Mesendoderm (in vitro differentiated cells): Measurements from ENCODE around the gene TEX264.

ENCODE experiments used
- DNase-seq: peaks from one replicate; pipeline ENCODE4 v3.0.0; 2013
- H2AK5ac ChIP-seq: 2 replicates; pipeline ENCODE4 v1.6.1; 2013; ENCODE audit warnings: low read length, inconsistent platforms
- H2BK120ac ChIP-seq: 2 replicates; pipeline ENCODE4 v1.6.1; 2013; ENCODE audit warnings: low read depth, mild to moderate bottlenecking, low read length, moderate library complexity, mixed read lengths
- H2BK15ac ChIP-seq: replicated peaks from 2 replicates; pipeline ENCODE4 v1.6.1; 2013; ENCODE audit warnings: low read depth, mild to moderate bottlenecking, moderate library complexity
- H2BK5ac ChIP-seq: 2 replicates; pipeline ENCODE4 v1.6.1; 2013; ENCODE audit warnings: low read length, inconsistent platforms
- H3K18ac ChIP-seq: 2 replicates; pipeline ENCODE4 v1.6.1; 2013; ENCODE audit warnings: mild to moderate bottlenecking, low read length, mixed read lengths
- H3K23ac ChIP-seq: one replicate; pipeline ENCODE4 v1.6.1; 2013; ENCODE audit warnings: low read length
- H3K27ac ChIP-seq: 2 replicates; pipeline ENCODE4 v1.5.1; 2013; ENCODE audit warnings: low read depth, mild to moderate bottlenecking, inconsistent platforms, low read length, moderate library complexity
- H3K27me3 ChIP-seq: 2 replicates; pipeline ENCODE4 v1.6.1; 2013; ENCODE audit warnings: low read length, control low read depth, mild to moderate bottlenecking, inconsistent platforms; ENCODE audit not compliant: insufficient read depth, poor library complexity
- H3K36me3 ChIP-seq: 2 replicates; pipeline ENCODE4 v1.6.1; 2013; ENCODE audit warnings: low read length, inconsistent platforms; ENCODE audit not compliant: control insufficient read depth, insufficient read depth
- H3K4ac ChIP-seq: one replicate; pipeline ENCODE4 v1.6.1; 2013; ENCODE audit warnings: low read depth, mild to moderate bottlenecking, low read length, moderate library complexity
- H3K4me1 ChIP-seq: 2 replicates; pipeline ENCODE4 v1.6.1; 2013; ENCODE audit warnings: low read depth, low read length, inconsistent platforms; ENCODE audit not compliant: control insufficient read depth
- H3K4me2 ChIP-seq: 2 replicates; pipeline ENCODE4 v1.6.1; 2013; ENCODE audit warnings: low read length
- H3K4me3 ChIP-seq: 2 replicates; pipeline ENCODE4 v1.5.1; 2013; ENCODE audit warnings: mild to moderate bottlenecking, low read length
- H3K56ac ChIP-seq: one replicate; pipeline ENCODE4 v1.6.1; 2013; ENCODE audit warnings: low read length
- H3K79me1 ChIP-seq: 2 replicates; pipeline ENCODE4 v1.6.1; 2013; ENCODE audit warnings: low read length, inconsistent platforms
- H3K79me2 ChIP-seq: 2 replicates; pipeline ENCODE4 v1.6.1; 2013; ENCODE audit warnings: mild to moderate bottlenecking, low read length; ENCODE audit not compliant: control insufficient read depth, insufficient read depth
- H3K9ac ChIP-seq: 2 replicates; pipeline ENCODE4 v1.6.1; 2013; ENCODE audit warnings: low read length, inconsistent platforms
- H4K5ac ChIP-seq: one replicate; pipeline ENCODE4 v1.6.1; 2013; ENCODE audit warnings: low read length
- H4K8ac ChIP-seq: one replicate; pipeline ENCODE4 v1.6.1; 2013; ENCODE audit warnings: low read depth, mild to moderate bottlenecking, control low read depth, low read length, moderate library complexity
- WGBS: extraction: QIAGEN DNeasy Blood & Tissue Kit; methylation state at CpG from one replicate; pipeline ENCODE4 v1.1.7; 2013; ENCODE audit warnings: low lambda C conversion rate, missing lambda C conversion rate; ENCODE audit not compliant: insufficient coverage; ENCODE audit errors: extremely low coverage; 5-methylcytosine and 5-hydroxymethylcytosine counted together

The TEX264 gene

GRCh38 chr3:51702156-51702555 lies 31.1 kb downstream of the TEX264 start:
- no peak overlapping the region for H3K4me3 ChIP-seq
- H2BK5ac ChIP-seq = no peak overlapping the region
- no peak overlapping the region for H3K18ac ChIP-seq
- H3K36me3 ChIP-seq = no peaks in the 10 kb centered on the region
- no peaks in the 10 kb centered on the region for H3K79me1 ChIP-seq
- no peak for DNase-seq
- H3K56ac ChIP-seq = no peak overlapping the region
- H2BK120ac ChIP-seq = no peak overlapping the region
- no peak overlapping the region for H2AK5ac ChIP-seq
- no peak overlapping the region for H3K27ac ChIP-seq
- H4K8ac ChIP-seq = no peak overlapping the region
- H3K4me2 ChIP-seq = no peak overlapping the region
- no peak overlapping the region for H2BK15ac ChIP-seq
- no peaks in the 10 kb centered on the region for H3K27me3 ChIP-seq
- no peak overlapping the region for H3K4ac ChIP-seq
- H3K9ac ChIP-seq = no peak overlapping the region
- no peak overlapping the region for H4K5ac ChIP-seq
- no peak overlapping the region for H3K23ac ChIP-seq
- H3K79me2 ChIP-seq = no peaks in the 10 kb centered on the region
- peaks cover 3% of the 10 kb centered on the region for H3K4me1 ChIP-seq
- WGBS = no CpG with 5 or more reads among the region's 2 CpGs

- Histone ChIP-seq H4K5ac (no peak overlapping the region), H3K79me1 (no peaks in the 10 kb centered on the region), H4K8ac (no peak overlapping the region), H2AK5ac (no peak overlapping the region), H2BK15ac (no peak overlapping the region), H2BK5ac (no peak overlapping the region), H3K18ac (no peak overlapping the region), H3K36me3 (no peaks in the 10 kb centered on the region), H3K23ac (no peak overlapping the region), H3K4me3 (no peak overlapping the region), H2BK120ac (no peak overlapping the region), H3K4me1 (peaks cover 4% of the 10 kb centered on the region), H3K4me2 (no peak overlapping the region), H3K56ac (peak overlapping the region; percentile 7), H3K27ac (no peak overlapping the region), H3K27me3 (peaks cover 4% of the 10 kb centered on the region), H3K4ac (no peak overlapping the region), H3K9ac (no peak overlapping the region), H3K79me2 (no peaks in the 10 kb centered on the region)
- WGBS = no CpG with 5 or more reads among the region's 6 CpGs
- DNase-seq = no peak
Observed at GRCh38 chr3:51703068-51703760, 32.2 kb downstream of the TEX264 start.

- Histone ChIP-seq H2BK5ac (no peak overlapping the region), H3K36me3 (no peaks in the 10 kb centered on the region), H2BK15ac (no peak overlapping the region), H2AK5ac (no peak overlapping the region), H3K79me2 (no peaks in the 10 kb centered on the region), H3K9ac (no peak overlapping the region), H4K8ac (no peak overlapping the region), H4K5ac (no peak overlapping the region), H3K4ac (no peak overlapping the region), H3K27ac (no peak overlapping the region), H3K4me3 (no peak overlapping the region), H3K4me1 (peaks cover 4% of the 10 kb centered on the region), H3K27me3 (peaks cover 7% of the 10 kb centered on the region), H2BK120ac (no peak overlapping the region), H3K18ac (no peak overlapping the region), H3K56ac (no peak overlapping the region), H3K79me1 (no peaks in the 10 kb centered on the region), H3K4me2 (no peak overlapping the region), H3K23ac (no peak overlapping the region)
- no peak for DNase-seq
- no CpG with 5 or more reads among the region's 12 CpGs for WGBS
Observed at GRCh38 chr3:51703761-51704510, 32.9 kb downstream of the TEX264 start.

- Histone ChIP-seq H3K27ac (no peak overlapping the region), H3K79me2 (no peaks in the 10 kb centered on the region), H3K27me3 (peaks cover 7% of the 10 kb centered on the region), H3K9ac (no peak overlapping the region), H3K4me3 (no peak overlapping the region), H3K4me2 (no peak overlapping the region), H3K56ac (no peak overlapping the region), H3K79me1 (no peaks in the 10 kb centered on the region), H2BK5ac (no peak overlapping the region), H3K36me3 (no peaks in the 10 kb centered on the region), H2AK5ac (no peak overlapping the region), H3K23ac (no peak overlapping the region), H3K18ac (no peak overlapping the region), H2BK120ac (no peak overlapping the region), H3K4me1 (peaks cover 4% of the 10 kb centered on the region), H4K8ac (no peak overlapping the region), H3K4ac (no peak overlapping the region), H2BK15ac (no peak overlapping the region), H4K5ac (no peak overlapping the region)
- DNase-seq = no peak
- no CpG with 5 or more reads among the region's 4 CpGs for WGBS
Observed at GRCh38 chr3:51704511-51704950, 33.5 kb downstream of the TEX264 start.

GRCh38 chr3:51705276-51706020 lies 34.4 kb downstream of the TEX264 start:
- Histone ChIP-seq H4K8ac (no peak overlapping the region), H3K79me2 (no peaks in the 10 kb centered on the region), H3K36me3 (no peaks in the 10 kb centered on the region), H3K9ac (no peak overlapping the region), H3K27ac (no peak overlapping the region), H2AK5ac (no peak overlapping the region), H3K4me2 (no peak overlapping the region), H3K27me3 (peaks cover 7% of the 10 kb centered on the region), H2BK15ac (no peak overlapping the region), H3K23ac (no peak overlapping the region), H3K56ac (no peak overlapping the region), H2BK5ac (no peak overlapping the region), H3K79me1 (no peaks in the 10 kb centered on the region), H3K18ac (no peak overlapping the region), H3K4ac (no peak overlapping the region), H2BK120ac (no peak overlapping the region), H3K4me3 (no peak overlapping the region), H4K5ac (no peak overlapping the region), H3K4me1 (peaks cover 4% of the 10 kb centered on the region)
- DNase-seq = no peak
- no CpG with 5 or more reads among the region's 8 CpGs for WGBS
